ENCODE results near the gene SPON2. TPM values are rescaled to one million over a fixed set of nuclear protein-coding genes. Genes with fewer than 3 reads are reported as not detected.
A peak's percentile ranks its signal among the peaks of the same experiment; 100 is the strongest.

SPON2 gene
- total RNA-seq, 2 experiments from 2014 or later: 12.8 to 15.7 TPM

DNA sequence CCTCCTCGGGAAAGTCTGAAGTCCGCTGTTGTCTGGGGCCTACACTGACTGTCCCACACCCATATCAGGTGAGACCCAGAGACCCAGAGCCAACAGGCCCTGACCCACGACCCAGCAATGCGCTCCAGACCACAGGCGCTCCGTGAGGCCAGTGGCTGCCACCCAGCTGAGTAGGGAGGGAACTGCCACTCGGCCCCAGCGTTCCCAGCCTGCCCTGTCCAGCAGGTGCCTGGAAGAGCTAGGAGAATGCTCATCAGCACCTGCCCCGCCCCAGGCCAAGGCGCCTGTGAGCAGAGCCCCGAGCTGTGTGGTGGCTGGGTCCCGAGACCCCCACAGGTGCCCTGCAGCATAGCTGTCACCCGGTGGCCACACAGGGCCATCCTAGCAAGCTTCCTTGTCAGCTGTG, 2.7 kb downstream of the SPON2 start:
- peaks cover 43% of the 10 kb centered on the region for H3K4me1 ChIP-seq (ENCODE audit: insufficient read depth, low read length)
- ChIA-PET POLR2A (no interaction called here), CTCF (no interaction called here)
- TF ChIP-seq, protein P1, sequence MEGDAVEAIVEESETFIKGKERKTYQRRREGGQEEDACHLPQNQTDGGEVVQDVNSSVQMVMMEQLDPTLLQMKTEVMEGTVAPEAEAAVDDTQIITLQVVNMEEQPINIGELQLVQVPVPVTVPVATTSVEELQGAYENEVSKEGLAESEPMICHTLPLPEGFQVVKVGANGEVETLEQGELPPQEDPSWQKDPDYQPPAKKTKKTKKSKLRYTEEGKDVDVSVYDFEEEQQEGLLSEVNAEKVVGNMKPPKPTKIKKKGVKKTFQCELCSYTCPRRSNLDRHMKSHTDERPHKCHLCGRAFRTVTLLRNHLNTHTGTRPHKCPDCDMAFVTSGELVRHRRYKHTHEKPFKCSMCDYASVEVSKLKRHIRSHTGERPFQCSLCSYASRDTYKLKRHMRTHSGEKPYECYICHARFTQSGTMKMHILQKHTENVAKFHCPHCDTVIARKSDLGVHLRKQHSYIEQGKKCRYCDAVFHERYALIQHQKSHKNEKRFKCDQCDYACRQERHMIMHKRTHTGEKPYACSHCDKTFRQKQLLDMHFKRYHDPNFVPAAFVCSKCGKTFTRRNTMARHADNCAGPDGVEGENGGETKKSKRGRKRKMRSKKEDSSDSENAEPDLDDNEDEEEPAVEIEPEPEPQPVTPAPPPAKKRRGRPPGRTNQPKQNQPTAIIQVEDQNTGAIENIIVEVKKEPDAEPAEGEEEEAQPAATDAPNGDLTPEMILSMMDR (IDR thresholded peaks at IDR 0.05): no peak
- Mint-ChIP-seq H3K27me3 (peaks cover 28% of the 10 kb centered on the region), H3K27ac (no peak overlapping the region), H3K9me3 (no peaks in the 10 kb centered on the region), H3K4me3 (peak overlapping the region; percentile 56), H3K36me3 (ENCODE audit: low read depth) (no peaks in the 10 kb centered on the region), H3K4me1 (ENCODE audit: low read depth) (peaks cover 30% of the 10 kb centered on the region)
- H3K27ac ChIP-seq (ENCODE audit: low read depth in 1 of 2, low read length in 2 of 2): no peak overlapping the region
- ATAC-seq (ENCODE audit: poor library complexity) (no peak), DNase-seq (no peak)
- no peak overlapping the region for H3K4me3 ChIP-seq (ENCODE audit: low read length)
- intact Hi-C loops (cut with DNase I, micrococcal nuclease): loop anchor here in 1 of 2 experiments (5.0 kb wide), 1 partner anchor 48 kb away; no protein-coding TSS in a partner anchor
- no peaks in the 10 kb centered on the region for H3K36me3 ChIP-seq (ENCODE audit: insufficient read depth, low read length)
- H3K9me3 ChIP-seq (ENCODE audit: control insufficient read depth in 1 of 2, insufficient read depth in 1 of 2, low read length in 2 of 2): peaks cover 0 to 25% of the 10 kb centered on the region in 2 experiments
- H3K27me3 ChIP-seq (ENCODE audit: control insufficient read depth in 1 of 2, insufficient read depth in 2 of 2, low read length in 2 of 2): peaks cover 31% of the 10 kb centered on the region in 2 experiments

DNA sequence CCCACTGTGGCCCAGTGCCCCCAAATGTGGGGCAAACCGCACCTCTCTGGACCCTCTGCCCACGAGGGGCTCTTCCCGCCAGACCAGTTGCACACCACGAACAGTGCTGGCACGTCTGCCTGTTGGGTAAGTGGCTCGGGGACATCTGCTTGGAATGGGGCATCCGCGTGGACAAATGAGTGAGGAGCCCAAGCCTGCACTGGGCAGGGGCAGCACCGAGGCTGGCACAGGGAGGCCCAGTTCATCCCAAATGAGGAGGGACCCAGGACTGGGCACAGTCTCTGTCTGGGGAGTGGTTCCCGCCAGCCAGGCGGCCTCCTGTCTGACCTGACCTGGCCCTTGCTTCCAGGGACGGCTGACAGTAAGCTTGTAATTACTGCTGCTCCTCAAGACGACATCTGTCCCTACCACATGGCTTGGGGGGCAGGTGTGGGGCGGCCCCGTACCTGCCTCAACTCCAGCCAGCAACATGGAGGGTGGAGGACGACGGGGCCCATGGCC, 3.2 kb downstream of the SPON2 start:
- Mint-ChIP-seq H3K27me3 (peaks cover 27% of the 10 kb centered on the region), H3K9me3 (no peaks in the 10 kb centered on the region), H3K36me3 (ENCODE audit: low read depth) (no peaks in the 10 kb centered on the region), H3K4me1 (ENCODE audit: low read depth) (peaks cover 30% of the 10 kb centered on the region), H3K27ac (no peak overlapping the region), H3K4me3 (peak overlapping the region; percentile 71)
- no peaks in the 10 kb centered on the region for H3K36me3 ChIP-seq (ENCODE audit: insufficient read depth, low read length)
- intact Hi-C loops (cut with DNase I, micrococcal nuclease): loop anchor here in 1 of 2 experiments (5.0 kb wide), 1 partner anchor 48 kb away; no protein-coding TSS in a partner anchor
- ATAC-seq (ENCODE audit: poor library complexity) (no peak), DNase-seq (no peak)
- ChIA-PET POLR2A (interaction anchor here (1.1 to 3.6 kb wide), 2 partner anchors 32 kb away, joined by 3 to 26 read pairs; no protein-coding TSS in a partner anchor), CTCF (no interaction called here)
- H3K4me3 ChIP-seq (ENCODE audit: low read length): no peak overlapping the region
- H3K9me3 ChIP-seq (ENCODE audit: control insufficient read depth in 1 of 2, insufficient read depth in 1 of 2, low read length in 2 of 2): peaks cover 0 to 25% of the 10 kb centered on the region in 2 experiments
- no peak overlapping the region for H3K27ac ChIP-seq (ENCODE audit: low read depth in 1 of 2, low read length in 2 of 2)
- TF ChIP-seq, protein P1 (IDR thresholded peaks at IDR 0.05): no peak
- peaks cover 43% of the 10 kb centered on the region for H3K4me1 ChIP-seq (ENCODE audit: insufficient read depth, low read length)
- H3K27me3 ChIP-seq (ENCODE audit: control insufficient read depth in 1 of 2, insufficient read depth in 2 of 2, low read length in 2 of 2): peaks cover 31% of the 10 kb centered on the region in 2 experiments

DNA sequence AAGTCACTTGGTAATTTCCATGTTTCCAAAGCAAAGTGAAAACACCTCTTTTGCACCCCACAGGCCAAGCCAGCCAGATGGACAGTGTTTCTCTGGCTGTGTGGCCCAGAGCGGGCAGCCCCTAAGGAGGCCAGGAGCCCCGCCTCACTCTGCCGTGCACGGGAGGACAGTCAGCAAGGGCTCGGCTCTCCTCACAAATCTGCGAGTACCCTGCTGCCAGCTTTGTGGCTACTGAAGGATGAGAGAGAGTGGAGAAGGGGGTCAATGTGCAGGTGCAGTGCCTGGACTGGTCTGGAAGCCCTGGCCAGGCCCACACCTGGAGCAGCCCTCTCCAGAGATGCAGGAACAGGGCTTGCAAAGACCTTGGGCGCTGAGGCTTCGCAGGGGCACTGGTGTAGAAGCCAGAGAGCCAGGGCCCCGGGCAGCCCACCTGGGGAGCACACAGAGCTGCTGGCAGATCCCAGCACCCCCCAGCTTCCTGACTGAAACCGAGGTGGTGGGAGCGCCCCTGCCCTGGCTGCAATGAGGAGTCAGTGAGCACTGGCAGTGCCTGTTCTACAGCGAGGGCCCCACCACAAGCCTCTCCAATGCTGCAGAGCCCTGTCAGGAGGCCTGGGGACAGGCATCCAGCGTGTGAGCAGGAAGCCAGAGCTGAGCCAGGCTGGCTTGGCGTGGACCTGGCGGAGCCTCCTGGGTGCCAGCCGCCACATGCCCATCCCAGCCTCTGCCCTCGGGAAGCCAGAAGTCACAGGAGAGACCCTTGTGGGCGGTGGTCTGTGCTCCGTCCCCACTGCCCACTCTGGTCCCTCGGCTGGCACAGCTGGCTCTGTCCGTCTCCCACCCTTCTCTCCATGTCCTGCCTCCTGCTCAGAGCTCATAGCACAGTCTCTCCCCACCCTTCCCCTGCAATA, 3.9 kb downstream of the SPON2 start:
- ATAC-seq (ENCODE audit: poor library complexity): no peak
- no peak overlapping the region for H3K27ac ChIP-seq (ENCODE audit: low read depth in 1 of 2, low read length in 2 of 2)
- CTCF ChIA-PET: interaction anchor here (1.2 to 3.5 kb wide), 6 partner anchors 29 to 179 kb away, joined by 4 to 38 read pairs (median 8); partner anchors contain the start of genes CTBP1 and UVSSA
- peak overlapping the region; percentile 67 for H3K27ac Mint-ChIP-seq
- TF ChIP-seq, protein P1 (IDR thresholded peaks at IDR 0.05): no peak
- POLR2A ChIA-PET: interaction anchor here (0.9 to 3.6 kb wide), 6 partner anchors 31 to 179 kb away, joined by 3 to 26 read pairs (median 4); partner anchors contain the start of genes CTBP1 and UVSSA
- no peaks in the 10 kb centered on the region for H3K36me3 Mint-ChIP-seq (ENCODE audit: low read depth)
- H3K4me3 Mint-ChIP-seq: peak overlapping the region; percentile 90
- H3K4me1 ChIP-seq (ENCODE audit: insufficient read depth, low read length): peaks cover 43% of the 10 kb centered on the region
- no peaks in the 10 kb centered on the region for H3K9me3 Mint-ChIP-seq
- H3K36me3 ChIP-seq (ENCODE audit: insufficient read depth, low read length): no peaks in the 10 kb centered on the region
- intact Hi-C loops (cut with DNase I, micrococcal nuclease): loop anchor here in 1 of 2 experiments (5.0 kb wide), 1 partner anchor 49 kb away; no protein-coding TSS in a partner anchor
- peaks cover 22% of the 10 kb centered on the region for H3K27me3 Mint-ChIP-seq
- H3K4me3 ChIP-seq (ENCODE audit: low read length): peak overlapping the region; percentile 79
- H3K27me3 ChIP-seq (ENCODE audit: control insufficient read depth in 1 of 2, insufficient read depth in 2 of 2, low read length in 2 of 2): peaks cover 27 to 30% of the 10 kb centered on the region in 2 experiments
- H3K9me3 ChIP-seq (ENCODE audit: control insufficient read depth in 1 of 2, insufficient read depth in 1 of 2, low read length in 2 of 2): peaks cover 0 to 25% of the 10 kb centered on the region in 2 experiments
- H3K4me1 Mint-ChIP-seq (ENCODE audit: low read depth): peaks cover 26% of the 10 kb centered on the region
- peak in 1 of 14 experiments; percentile 26 for DNase-seq

Measured in CD4-positive, alpha-beta T cell (primary cell).